ENCODE results near the gene FRAS1. TPM values are rescaled to one million over a fixed set of nuclear protein-coding genes. Genes with fewer than 3 reads are reported as not detected.

FRAS1 gene
- total and polyA plus RNA-seq, 3 experiments from 2014 or later, result not detected

DNA sequence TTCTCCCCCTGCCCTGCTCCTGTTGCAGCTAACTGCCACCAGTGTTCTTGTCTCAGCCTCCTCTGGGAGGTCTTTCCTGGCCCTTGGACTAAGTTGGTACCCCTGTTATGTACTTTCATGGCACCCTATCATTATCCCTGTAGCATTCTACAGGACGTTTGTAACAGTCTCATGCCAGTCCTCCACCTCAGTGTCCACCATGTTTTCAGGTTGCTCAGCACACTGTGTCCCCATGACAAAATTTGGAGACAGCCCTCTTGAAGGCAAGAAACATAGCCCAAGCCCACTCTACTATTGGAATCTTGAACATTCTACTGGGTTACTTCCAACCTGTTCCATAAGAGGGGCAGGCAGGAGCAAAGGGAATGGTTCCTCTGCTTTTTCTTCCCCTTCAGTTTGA, 300.0 kb downstream of the FRAS1 start:
- POLR2A ChIA-PET, result no interaction called here
- H3K36me3 ChIP-seq (ENCODE audit: insufficient read depth, low read length), result no peaks in the 10 kb centered on the region
- no peak overlapping the region for H3K4me3 Mint-ChIP-seq
- H3K36me3 Mint-ChIP-seq, result no peaks in the 10 kb centered on the region
- no peaks in the 10 kb centered on the region for H3K9me3 ChIP-seq (ENCODE audit: low read length)
- no peaks in the 10 kb centered on the region for H3K27me3 ChIP-seq (ENCODE audit: insufficient read depth, low read length, poor library complexity, severe bottlenecking)
- H3K4me1 Mint-ChIP-seq, result no peaks in the 10 kb centered on the region
- H3K27me3 Mint-ChIP-seq, result peaks cover 5 to 26% of the 10 kb centered on the region in 2 donors
- DNase-seq, result no peak
- H3K4me3 ChIP-seq (ENCODE audit: low read length), result no peak overlapping the region
- no peaks in the 10 kb centered on the region for H3K4me1 ChIP-seq (ENCODE audit: insufficient read depth, low read length)
- H3K9me3 Mint-ChIP-seq, result peaks cover 0 to 8% (median 0%) of the 10 kb centered on the region in 5 donors
- no peak overlapping the region for H3K27ac Mint-ChIP-seq
- no peak overlapping the region for H3K27ac ChIP-seq (ENCODE audit: low read depth, low read length)
- CTCF ChIA-PET, result no interaction called here

DNA sequence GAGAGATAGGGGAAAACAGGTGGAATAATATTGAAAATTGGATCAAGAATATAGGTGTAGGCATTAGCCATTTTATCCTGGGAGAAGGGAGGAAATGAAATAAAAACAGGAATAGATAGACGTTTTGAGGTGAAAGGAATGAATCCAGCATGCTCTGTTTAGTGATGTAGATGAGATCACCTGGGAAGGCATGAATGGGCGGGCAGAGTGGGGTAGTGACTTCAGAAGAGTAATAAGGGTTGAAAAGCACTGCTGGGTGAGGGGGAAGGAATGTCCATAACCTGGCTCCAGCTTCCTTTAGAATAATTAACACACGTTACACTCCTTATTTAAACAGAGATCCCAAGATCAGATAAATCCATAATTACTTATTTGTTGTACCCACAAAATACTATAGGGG, 303.3 kb downstream of the FRAS1 start:
- no peak overlapping the region for H3K4me3 Mint-ChIP-seq
- H3K27me3 ChIP-seq (ENCODE audit: insufficient read depth, low read length, poor library complexity, severe bottlenecking), result no peaks in the 10 kb centered on the region

DNA sequence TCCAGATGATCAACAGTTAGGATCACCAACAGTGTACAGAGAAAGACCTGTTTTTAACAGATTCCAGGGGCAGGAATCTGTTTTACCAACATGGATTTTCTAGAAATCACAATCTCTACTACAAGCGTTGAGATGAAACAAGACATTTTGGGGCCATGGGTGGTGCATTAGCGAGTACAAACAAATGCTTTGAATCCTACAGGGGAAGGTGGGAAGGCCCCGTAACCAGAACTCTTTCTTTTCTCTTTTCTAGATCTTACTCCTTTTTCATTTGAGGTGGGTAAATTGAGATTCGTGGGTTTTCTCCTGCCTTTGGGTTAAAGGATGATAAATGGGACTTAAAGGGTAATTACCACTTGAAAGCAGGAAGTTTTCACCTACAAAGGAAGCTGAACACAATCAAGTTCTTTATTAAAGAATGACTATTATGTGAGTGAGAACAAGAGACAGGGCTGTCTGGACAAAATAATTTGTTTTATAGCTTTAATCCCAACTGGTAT, 304.5 kb downstream of the FRAS1 start:
- DNase-seq, result no peak
- H3K27ac Mint-ChIP-seq, result no peak overlapping the region
- H3K4me3 Mint-ChIP-seq, result no peak overlapping the region
- no peaks in the 10 kb centered on the region for H3K9me3 ChIP-seq (ENCODE audit: low read length)
- no peaks in the 10 kb centered on the region for H3K4me1 Mint-ChIP-seq
- ChIA-PET POLR2A (no interaction called here), CTCF (no interaction called here)
- no peak overlapping the region for H3K27ac ChIP-seq (ENCODE audit: low read depth, low read length)
- peaks cover 3 to 19% of the 10 kb centered on the region in 2 donors for H3K27me3 Mint-ChIP-seq
- H3K36me3 Mint-ChIP-seq, result no peaks in the 10 kb centered on the region
- H3K4me1 ChIP-seq (ENCODE audit: insufficient read depth, low read length), result no peaks in the 10 kb centered on the region
- no peaks in the 10 kb centered on the region for H3K36me3 ChIP-seq (ENCODE audit: insufficient read depth, low read length)
- H3K9me3 Mint-ChIP-seq, result peaks cover 0 to 7% (median 0%) of the 10 kb centered on the region in 5 donors
- no peaks in the 10 kb centered on the region for H3K27me3 ChIP-seq (ENCODE audit: insufficient read depth, low read length, poor library complexity, severe bottlenecking)
- H3K4me3 ChIP-seq (ENCODE audit: low read length), result no peak overlapping the region

More for the DNA sequence above, 303.3 kb downstream of the FRAS1 start:
- no peaks in the 10 kb centered on the region for H3K4me1 ChIP-seq (ENCODE audit: insufficient read depth, low read length)
- no peak overlapping the region for H3K4me3 ChIP-seq (ENCODE audit: low read length)
- Mint-ChIP-seq H3K36me3 (no peaks in the 10 kb centered on the region), H3K27me3 (peaks cover 4 to 19% of the 10 kb centered on the region in 2 donors), H3K27ac (no peak overlapping the region), H3K9me3 (peaks cover 0 to 8% (median 0%) of the 10 kb centered on the region in 5 donors), H3K4me1 (no peaks in the 10 kb centered on the region)
- no peak for DNase-seq
- no peaks in the 10 kb centered on the region for H3K9me3 ChIP-seq (ENCODE audit: low read length)
- CTCF ChIA-PET, result no interaction called here
- no peak overlapping the region for H3K27ac ChIP-seq (ENCODE audit: low read depth, low read length)
- POLR2A ChIA-PET, result no interaction called here
- no peaks in the 10 kb centered on the region for H3K36me3 ChIP-seq (ENCODE audit: insufficient read depth, low read length)

DNA sequence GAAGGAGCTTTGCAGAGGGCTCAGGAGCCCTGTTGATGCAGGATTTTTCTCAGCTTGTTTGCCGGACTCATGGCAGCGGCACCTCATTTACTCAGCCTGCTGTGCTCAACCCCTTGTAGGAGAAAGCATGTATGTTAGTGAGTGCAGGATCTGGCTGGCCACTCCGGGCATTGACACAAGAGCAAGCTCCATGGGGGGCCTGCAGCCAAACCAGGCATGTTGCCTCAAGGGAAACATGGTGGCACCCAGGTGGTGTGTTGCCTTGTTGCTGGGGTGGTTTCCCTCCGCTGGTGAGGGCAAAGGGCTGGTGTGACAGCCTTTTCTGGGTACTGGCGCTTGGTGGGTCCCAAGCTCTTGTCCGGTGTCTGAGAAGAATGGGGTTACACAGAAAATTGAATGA, 305.2 kb downstream of the FRAS1 start:
- no peaks in the 10 kb centered on the region for H3K4me1 ChIP-seq (ENCODE audit: insufficient read depth, low read length)
- Mint-ChIP-seq H3K9me3 (peaks cover 0 to 2% (median 0%) of the 10 kb centered on the region in 5 donors), H3K27ac (no peak overlapping the region), H3K4me3 (no peak overlapping the region), H3K4me1 (no peaks in the 10 kb centered on the region), H3K36me3 (no peaks in the 10 kb centered on the region), H3K27me3 (peaks cover 0 to 12% of the 10 kb centered on the region in 2 donors)
- H3K27me3 ChIP-seq (ENCODE audit: insufficient read depth, low read length, poor library complexity, severe bottlenecking), result no peaks in the 10 kb centered on the region
- no peaks in the 10 kb centered on the region for H3K36me3 ChIP-seq (ENCODE audit: insufficient read depth, low read length)
- POLR2A ChIA-PET, result no interaction called here
- CTCF ChIA-PET, result no interaction called here
- no peaks in the 10 kb centered on the region for H3K9me3 ChIP-seq (ENCODE audit: low read length)
- H3K27ac ChIP-seq (ENCODE audit: low read depth, low read length), result no peak overlapping the region
- DNase-seq, result no peak
- H3K4me3 ChIP-seq (ENCODE audit: low read length), result no peak overlapping the region

DNA sequence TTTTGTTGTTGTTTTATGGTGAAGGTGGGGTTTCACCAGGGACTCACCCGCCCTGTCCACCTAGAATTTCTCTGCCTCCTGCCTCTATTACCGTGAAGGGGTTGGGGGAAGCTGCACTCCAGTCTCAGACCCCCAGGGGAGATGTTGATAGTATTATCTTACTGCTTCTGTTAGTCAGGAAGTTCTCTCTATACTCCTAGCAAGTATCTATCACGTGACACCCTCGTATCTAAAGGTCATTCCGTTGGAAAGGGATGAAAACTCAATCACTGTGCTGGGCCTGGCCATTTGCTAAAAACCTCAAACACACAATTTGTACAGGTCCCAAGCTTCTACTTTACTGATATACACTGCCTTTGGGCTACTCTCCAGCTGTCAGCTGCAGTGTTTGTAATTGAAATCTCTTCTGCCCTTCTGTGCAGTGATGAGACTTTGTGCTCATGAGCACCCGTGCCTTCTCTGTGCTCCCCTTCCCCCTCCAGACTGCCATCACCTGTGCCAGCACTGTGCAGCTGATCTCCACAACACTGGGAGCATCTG, 306.0 kb downstream of the FRAS1 start:
- Mint-ChIP-seq H3K27ac (peak overlapping the region in 1 of 8 donors; percentile 12), H3K36me3 (no peaks in the 10 kb centered on the region), H3K27me3 (peaks cover 0 to 11% of the 10 kb centered on the region in 2 donors), H3K4me3 (no peak overlapping the region), H3K9me3 (peaks cover 0 to 2% (median 0%) of the 10 kb centered on the region in 5 donors), H3K4me1 (no peaks in the 10 kb centered on the region)
- no peak for DNase-seq
- Histone ChIP-seq H3K36me3 (ENCODE audit: insufficient read depth, low read length) (no peaks in the 10 kb centered on the region), H3K4me3 (ENCODE audit: low read length) (no peak overlapping the region), H3K9me3 (ENCODE audit: low read length) (no peaks in the 10 kb centered on the region), H3K27ac (ENCODE audit: low read depth, low read length) (no peak overlapping the region), H3K4me1 (ENCODE audit: insufficient read depth, low read length) (no peaks in the 10 kb centered on the region), H3K27me3 (ENCODE audit: insufficient read depth, low read length, poor library complexity, severe bottlenecking) (no peaks in the 10 kb centered on the region)
- POLR2A ChIA-PET, result no interaction called here
- CTCF ChIA-PET, result no interaction called here

DNA sequence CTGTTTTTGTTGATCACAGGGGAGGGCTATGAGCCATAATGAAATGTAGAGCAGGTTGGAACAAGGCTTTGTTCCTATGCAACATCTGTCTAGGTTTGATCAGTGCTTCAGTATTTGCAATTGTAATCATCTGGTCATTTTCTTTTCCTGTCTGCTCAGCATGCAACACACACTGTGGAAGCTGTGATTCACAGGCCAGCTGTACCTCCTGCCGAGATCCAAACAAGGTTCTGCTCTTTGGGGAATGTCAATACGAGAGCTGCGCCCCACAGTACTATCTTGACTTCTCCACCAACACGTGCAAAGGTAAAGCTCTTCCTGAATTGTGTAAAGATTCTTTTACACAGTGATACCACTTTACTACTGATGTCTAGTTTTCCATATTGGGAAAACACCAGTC, 312.6 kb downstream of the FRAS1 start:
- no peak overlapping the region for H3K27ac Mint-ChIP-seq
- H3K4me3 Mint-ChIP-seq, result no peak overlapping the region
- no peak overlapping the region for H3K4me3 ChIP-seq (ENCODE audit: low read length)
- peaks cover 2 to 6% of the 10 kb centered on the region in 2 donors for H3K27me3 Mint-ChIP-seq
- ChIA-PET CTCF (no interaction called here), POLR2A (no interaction called here)
- no peak for DNase-seq
- no peaks in the 10 kb centered on the region for H3K9me3 Mint-ChIP-seq
- no peaks in the 10 kb centered on the region for H3K36me3 ChIP-seq (ENCODE audit: insufficient read depth, low read length)
- H3K9me3 ChIP-seq (ENCODE audit: low read length), result no peaks in the 10 kb centered on the region
- H3K36me3 Mint-ChIP-seq, result no peaks in the 10 kb centered on the region
- no peaks in the 10 kb centered on the region for H3K4me1 Mint-ChIP-seq
- H3K4me1 ChIP-seq (ENCODE audit: insufficient read depth, low read length), result no peaks in the 10 kb centered on the region
- no peak overlapping the region for H3K27ac ChIP-seq (ENCODE audit: low read depth, low read length)
- no peaks in the 10 kb centered on the region for H3K27me3 ChIP-seq (ENCODE audit: insufficient read depth, low read length, poor library complexity, severe bottlenecking)

DNA sequence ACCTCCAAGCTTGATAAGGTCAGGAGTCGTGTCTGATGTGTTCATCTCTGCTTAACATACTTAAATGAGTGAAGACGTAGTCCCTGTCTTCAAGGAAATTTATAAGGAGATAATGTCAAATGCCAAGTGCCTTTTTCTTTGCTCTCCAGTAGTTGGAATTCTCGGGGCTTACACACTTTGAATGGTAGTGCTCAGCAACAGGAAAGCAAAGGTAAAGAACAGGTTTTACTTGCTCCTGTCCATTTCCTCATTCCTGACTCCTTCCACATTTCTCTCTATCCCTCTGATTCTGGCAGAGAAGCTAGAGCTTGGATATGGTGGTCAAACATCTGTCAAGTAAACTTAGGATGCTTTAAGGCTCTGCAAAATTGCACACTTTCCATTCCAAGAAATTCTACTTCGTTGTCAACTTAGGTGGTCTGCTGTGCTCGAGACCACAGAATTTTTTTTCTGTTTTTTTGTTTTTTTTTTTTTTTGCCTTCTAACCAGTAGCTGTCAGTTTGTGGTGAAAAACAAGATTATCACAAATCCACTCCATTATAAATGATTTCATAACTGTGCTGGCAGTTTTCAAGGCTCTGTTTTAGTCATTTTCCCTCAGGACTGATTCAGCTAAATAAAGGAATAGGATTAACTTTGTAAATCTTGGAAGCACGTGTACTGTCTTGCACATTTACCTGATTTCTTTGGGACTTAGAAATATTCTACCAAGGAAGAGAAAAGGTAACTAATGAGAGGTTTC, 313.7 kb downstream of the FRAS1 start:
- H3K4me1 ChIP-seq (ENCODE audit: insufficient read depth, low read length), result no peaks in the 10 kb centered on the region
- H3K27ac ChIP-seq (ENCODE audit: low read depth, low read length), result no peak overlapping the region
- H3K36me3 ChIP-seq (ENCODE audit: insufficient read depth, low read length), result no peaks in the 10 kb centered on the region
- no peaks in the 10 kb centered on the region for H3K4me1 Mint-ChIP-seq
- no peak overlapping the region for H3K4me3 ChIP-seq (ENCODE audit: low read length)
- DNase-seq, result no peak
- no peaks in the 10 kb centered on the region for H3K9me3 Mint-ChIP-seq
- CTCF ChIA-PET, result interaction anchor here (0.6 kb wide), 1 partner anchor 72 kb away, joined by 3 read pairs; no protein-coding TSS in a partner anchor
- no peak overlapping the region for H3K27ac Mint-ChIP-seq
- no peaks in the 10 kb centered on the region for H3K9me3 ChIP-seq (ENCODE audit: low read length)
- H3K27me3 ChIP-seq (ENCODE audit: insufficient read depth, low read length, poor library complexity, severe bottlenecking), result no peaks in the 10 kb centered on the region
- no peaks in the 10 kb centered on the region for H3K36me3 Mint-ChIP-seq
- peaks cover 4 to 6% of the 10 kb centered on the region in 2 donors for H3K27me3 Mint-ChIP-seq
- POLR2A ChIA-PET, result no interaction called here
- H3K4me3 Mint-ChIP-seq, result no peak overlapping the region

DNA sequence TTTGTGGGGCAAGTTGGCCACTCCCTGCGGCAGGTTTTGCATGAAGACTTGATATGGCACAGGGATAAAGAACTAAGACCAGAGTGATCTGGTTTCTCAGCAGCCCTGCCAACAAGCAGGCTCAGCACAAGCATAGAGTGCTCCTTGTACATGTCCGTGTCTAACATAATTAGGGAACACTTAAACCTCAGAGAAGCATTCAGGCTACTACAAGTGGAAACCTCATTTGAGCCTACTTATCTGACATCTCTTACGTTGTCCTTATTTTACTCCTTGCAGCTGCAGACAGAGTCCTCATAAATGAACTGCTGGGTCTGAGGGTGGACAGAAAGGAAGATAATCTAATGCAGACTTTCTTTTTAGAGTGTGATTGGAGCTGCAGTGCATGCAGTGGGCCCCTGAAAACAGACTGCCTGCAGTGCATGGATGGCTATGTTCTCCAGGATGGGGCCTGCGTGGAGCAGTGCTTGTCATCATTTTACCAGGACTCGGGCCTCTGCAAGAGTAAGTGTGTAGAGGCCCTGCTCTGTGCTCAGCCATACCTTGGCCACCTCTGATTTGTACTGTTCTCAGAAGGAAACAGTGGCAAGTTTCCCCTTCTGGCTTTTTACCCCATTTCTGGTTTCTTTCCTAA, 315.3 kb downstream of the FRAS1 start:
- Mint-ChIP-seq H3K4me3 (no peak overlapping the region), H3K36me3 (no peaks in the 10 kb centered on the region), H3K27ac (no peak overlapping the region), H3K9me3 (no peaks in the 10 kb centered on the region), H3K27me3 (peaks cover 4 to 6% of the 10 kb centered on the region in 2 donors), H3K4me1 (no peaks in the 10 kb centered on the region)
- no peak overlapping the region for H3K27ac ChIP-seq (ENCODE audit: low read depth, low read length)
- no peak for DNase-seq
- no peaks in the 10 kb centered on the region for H3K4me1 ChIP-seq (ENCODE audit: insufficient read depth, low read length)
- no peak overlapping the region for H3K4me3 ChIP-seq (ENCODE audit: low read length)
- ChIA-PET CTCF (no interaction called here), POLR2A (no interaction called here)
- H3K27me3 ChIP-seq (ENCODE audit: insufficient read depth, low read length, poor library complexity, severe bottlenecking), result no peaks in the 10 kb centered on the region
- no peaks in the 10 kb centered on the region for H3K36me3 ChIP-seq (ENCODE audit: insufficient read depth, low read length)
- H3K9me3 ChIP-seq (ENCODE audit: low read length), result no peaks in the 10 kb centered on the region
